Activated effector memory CD4-positive, alpha-beta T cell treated with anti-CD3 and anti-CD28 coated beads, Interleukin-2, amount 50 U/mL, for 16 hours (primary cell): Measurements from ENCODE around the gene KLHL2.
"Not testable (repeated sequence)": the region's sequence is repeated elsewhere in the genome, so short reads cannot be mapped to it uniquely, and the experiment has no call there.

Experiments used
- DNase-seq: peaks from one replicate; pipeline ENCODE4 v3.0.0-alpha.2; 2020

The KLHL2 gene

DNA sequence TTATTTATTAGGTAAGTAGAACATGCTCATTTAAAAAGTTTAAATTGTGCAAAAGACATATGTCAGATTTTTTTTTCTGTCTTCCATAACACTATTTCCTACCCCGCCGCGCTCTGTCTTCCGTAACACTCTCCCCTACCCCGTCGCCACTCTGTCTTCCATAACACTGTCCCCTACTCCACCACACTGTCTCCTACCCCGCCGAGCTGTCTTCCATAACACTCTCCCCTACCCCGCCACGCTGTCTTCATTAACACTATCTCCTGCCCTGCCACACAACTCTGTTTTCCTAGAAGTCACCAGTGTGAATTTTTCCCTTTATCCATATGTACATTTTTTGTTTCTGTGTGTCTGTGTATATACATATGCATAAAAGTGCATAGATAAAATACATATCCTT lies 124.5 kb downstream of the KLHL2 start:
- DNase-seq = no peak

DNA sequence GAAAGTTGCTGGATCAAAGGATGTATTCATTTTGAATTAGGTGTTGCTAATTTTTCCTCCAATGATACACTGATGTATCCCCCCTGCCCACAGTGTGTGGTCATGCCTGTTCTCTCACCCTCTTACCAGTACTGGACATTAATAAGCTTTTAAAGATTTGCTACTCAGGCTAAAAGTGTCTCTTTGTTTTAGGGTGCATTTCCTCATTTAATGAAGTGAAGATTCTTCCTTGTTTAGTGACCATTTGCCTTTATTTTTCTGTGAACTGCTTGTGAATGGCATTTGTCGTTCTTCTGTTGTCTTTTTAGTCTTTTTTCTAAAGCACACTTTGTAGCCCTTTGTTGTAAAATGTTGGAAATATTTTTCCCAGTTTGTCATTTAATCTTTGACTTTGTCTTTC lies 125.1 kb downstream of the KLHL2 start:
- DNase-seq = no peak

DNA sequence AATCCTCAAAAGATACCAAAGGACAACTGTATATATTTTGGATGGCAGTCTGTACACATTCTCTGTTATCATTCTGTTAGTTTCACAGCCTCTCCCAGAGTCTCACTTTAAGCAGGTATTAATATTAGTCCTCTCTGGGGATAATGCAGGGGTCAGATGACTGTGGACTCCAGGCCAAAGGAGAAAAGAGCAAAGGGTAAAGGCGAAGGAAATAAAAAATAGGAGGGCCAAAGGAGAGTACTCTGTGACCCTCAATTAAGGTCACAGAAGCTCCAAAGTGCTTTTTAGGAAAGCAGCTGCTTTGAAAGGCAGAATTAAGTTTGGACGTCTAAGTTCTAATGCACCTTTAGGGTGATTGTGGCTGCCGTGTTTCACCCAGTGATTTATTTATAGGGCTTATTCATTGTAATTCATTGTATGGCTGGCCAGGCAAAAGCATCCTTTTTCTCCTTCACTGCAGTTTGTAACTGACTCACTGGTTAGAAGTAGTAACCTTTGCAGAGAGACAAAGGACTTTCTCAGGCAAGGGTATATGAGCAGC lies 127.9 kb downstream of the KLHL2 start:
- DNase-seq = no peak

DNA sequence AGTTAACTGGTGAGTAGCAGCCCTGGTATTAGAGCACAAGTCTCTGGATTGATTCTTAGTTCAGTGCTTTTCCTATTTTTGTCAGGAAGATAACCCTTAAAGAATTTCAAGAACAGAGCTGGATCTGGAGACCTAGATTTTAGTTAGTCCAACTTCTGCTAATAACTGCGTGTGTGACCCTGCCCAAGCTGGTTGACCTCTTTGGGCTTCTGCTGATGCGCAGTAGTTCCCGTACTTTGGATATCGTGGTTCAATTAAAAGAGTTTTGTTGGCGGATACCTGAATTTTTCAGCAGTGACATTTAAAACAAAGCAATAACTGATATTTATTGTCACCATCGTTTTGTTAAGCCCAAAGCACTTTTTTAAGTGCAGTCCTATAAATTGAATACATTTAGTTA lies 129.4 kb downstream of the KLHL2 start:
- no peak for DNase-seq

DNA sequence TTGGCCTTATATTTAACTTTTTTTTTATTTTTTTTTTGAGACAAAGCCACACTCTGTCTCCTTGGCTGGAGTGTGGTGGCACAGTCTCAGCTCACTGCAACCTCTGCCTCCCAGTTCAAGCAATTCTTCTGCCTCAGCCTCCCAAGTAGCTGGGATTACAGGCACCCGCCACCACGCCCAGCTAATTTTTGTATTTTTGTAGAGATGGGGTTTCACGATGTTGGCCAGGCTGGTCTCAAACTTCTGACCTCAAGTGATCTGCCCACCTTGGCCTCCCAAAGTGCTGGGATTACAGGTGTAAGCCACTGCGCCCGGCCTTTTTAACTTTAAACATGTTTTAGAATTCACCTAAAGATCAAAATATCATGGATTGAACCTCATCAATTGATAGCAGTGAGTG lies 135.0 kb downstream of the KLHL2 start:
- DNase-seq = not testable (repeated sequence)

DNA sequence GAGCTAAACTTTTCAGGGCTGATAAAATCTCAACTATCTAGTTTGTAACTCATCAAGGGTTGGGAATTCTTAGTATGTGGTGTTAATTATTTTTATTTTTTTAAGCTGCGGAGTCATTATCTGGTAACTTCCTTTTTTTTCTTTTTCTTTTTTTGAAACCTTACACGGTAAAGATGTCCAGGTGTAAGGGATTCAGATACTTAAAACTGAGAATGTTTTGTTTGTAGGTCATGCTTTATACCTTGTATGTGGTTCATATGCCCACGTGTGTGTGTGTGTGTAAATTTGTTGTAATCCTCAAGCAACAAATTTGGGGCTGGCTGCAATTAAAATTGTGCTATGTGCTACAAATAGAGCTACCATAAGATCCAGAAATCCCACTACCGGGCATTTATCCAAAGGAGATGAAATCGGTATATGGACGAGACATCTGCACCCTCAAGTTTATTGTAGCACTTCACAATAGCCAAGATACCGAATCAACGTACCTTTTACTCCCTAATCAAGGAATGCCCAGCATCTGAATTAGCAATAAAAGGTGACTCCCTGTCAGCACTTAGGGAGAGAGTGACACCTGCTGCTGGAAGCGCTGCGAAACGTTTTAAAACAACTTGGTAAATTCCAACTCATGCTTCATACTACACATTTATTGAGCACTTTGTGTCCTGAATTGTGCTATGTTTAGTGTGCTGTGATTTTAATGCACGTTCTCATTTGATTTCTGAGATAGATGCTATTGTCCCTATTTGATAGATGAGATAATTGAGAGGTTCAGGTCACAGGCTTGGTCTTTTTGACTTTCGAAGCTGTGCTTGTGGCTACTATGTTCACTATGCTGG lies 136.2 kb downstream of the KLHL2 start:
- no peak for DNase-seq

DNA sequence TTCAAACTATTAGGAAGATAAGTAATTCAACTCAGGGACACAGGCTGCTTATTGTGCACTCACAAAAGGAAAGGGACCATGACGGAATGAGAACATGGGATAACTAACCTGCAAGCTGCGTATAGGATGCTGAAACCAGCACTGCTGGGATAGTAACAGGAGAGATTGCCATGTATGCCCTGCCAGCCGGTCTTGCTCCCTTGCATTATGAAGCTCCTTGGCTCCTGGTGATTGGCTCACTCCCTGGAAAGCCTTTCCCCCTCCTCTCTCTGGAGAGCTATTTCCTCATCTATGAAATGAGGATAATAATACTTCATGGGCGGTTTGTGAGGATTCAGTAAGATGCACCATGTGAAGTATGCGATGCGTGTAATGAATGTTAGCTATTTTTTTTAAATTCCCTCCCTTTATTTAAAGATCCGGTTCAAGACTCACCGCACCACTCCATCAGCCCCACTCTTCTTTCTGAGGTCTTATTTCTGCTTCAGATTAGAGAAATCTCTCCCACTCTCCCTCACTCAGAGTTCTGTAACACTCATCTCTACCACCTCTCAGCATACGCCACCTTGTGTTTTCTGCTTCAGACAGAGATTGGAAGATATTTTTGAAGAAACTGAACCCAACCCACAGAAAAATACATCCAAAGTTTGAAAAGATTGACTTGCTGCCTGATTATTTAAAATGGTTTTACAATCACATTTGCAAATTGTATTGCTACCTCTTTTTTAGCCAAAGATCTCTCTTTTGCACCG lies 138.5 kb downstream of the KLHL2 start:
- no peak for DNase-seq

DNA sequence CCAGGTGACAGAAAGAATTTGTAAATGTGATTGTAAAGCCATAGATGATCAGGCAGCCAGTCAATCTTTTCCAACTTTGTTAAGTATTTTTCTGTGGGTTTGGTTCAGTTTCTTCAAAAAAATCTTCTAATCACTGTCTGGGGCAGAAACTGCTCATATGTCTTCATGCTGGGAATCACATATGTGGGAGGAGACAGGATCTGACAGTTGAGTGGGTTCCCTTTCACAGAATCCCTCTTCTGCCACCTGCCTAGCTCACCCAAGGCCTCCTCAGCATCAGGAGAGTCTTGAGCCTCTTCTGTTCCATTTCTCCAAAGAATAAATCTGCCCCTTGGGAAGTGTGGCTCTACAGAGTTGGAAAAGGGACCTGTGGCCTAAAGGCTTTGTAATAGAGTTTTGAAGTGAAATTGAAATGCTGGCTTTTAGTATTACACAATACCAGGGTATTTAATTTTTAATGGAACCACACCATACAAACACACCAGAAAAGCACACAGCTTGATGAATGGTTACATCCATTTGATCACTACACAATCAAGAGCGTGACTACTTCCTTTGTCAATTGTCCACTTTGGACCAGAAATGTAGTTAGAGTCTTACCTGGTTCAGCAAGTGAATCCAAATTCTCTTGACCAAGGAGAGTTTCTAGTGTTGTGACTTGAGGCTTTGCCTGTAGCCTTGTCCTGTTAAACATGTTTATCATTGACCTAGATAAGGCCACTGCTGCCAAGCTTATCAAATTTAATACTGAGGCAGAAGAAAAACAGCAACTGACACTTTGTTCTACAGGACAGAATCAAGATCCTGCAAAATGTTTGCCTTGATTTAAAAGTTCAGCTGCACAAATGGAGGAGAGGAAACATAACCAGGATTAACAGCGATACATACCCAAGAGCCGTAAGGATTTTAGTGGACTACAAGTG lies 140.5 kb downstream of the KLHL2 start:
- DNase-seq = no peak

DNA sequence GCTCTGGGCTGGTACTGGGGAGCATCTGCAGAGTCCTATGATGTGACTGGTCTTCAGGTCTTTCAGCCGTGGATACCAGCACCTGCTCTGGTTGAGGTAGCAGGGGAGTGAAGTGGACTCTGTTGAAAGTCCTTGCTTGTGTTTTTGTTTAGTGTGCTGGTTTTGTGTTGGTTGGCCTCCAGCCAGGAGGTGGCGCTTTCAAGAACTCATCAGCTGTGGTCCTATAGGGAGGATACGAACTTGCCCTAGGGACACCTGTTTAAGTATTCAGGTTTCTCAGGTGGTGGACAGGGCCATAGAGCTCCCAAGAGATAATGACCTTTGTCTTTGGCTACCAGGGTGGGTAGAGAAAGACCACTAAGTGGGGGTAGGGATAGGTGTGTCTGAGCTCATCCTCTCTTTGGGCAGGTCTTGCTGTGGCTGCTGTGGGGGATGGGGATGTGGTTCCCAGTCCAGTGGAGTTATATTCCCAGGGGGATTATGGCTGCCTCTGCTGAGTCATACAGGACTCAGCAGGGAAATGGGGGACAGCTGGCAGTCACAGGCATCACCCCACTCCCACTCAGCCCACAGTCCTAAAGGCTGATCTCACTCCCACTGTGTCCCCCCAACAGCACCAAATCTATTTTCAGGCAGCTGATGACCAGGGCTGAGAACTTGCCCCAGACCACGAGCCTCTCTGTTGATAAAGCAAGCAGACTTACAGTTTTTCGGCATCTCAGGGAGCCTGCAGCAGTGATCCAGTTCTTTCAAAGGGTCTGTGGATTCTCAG lies 144.2 kb downstream of the KLHL2 start:
- no peak for DNase-seq

DNA sequence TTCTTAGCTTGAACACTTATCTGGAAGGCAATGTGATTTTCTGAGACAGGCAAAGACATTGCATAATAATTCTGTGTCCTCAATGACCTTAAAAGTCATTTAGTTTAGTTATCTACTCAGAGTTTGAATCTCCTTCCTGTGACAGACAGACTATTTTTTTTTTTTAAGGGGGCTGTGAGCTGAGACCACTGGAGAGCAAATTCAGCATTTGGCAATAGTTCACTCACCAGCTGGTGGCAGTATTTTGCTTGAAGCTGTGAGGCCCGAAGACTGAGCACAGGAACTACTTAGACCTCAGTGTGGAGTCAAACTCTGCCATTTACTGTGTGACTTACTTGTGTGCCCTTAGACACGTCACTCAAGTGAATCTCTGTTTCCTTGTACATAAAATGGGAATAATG lies 148.5 kb downstream of the KLHL2 start:
- DNase-seq = no peak

DNA sequence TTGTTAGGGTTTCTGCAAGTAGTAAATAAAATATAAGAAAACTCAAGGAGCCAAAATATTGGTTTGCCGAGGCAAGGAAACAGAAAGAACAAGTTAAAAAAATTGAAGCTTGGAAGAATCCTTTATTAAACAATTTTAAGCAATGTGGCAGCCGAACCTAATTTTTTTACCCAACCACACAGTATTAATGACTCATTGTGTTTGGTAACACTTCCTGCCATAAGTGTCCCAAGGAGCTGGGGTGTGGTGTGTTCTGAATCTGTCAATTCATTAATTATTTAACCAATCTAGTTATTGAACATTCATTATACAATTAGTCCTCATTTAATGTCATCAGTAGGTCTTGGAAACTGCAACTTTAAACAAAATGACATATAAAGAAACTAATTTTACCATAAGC lies 152.1 kb downstream of the KLHL2 start:
- no peak for DNase-seq

DNA sequence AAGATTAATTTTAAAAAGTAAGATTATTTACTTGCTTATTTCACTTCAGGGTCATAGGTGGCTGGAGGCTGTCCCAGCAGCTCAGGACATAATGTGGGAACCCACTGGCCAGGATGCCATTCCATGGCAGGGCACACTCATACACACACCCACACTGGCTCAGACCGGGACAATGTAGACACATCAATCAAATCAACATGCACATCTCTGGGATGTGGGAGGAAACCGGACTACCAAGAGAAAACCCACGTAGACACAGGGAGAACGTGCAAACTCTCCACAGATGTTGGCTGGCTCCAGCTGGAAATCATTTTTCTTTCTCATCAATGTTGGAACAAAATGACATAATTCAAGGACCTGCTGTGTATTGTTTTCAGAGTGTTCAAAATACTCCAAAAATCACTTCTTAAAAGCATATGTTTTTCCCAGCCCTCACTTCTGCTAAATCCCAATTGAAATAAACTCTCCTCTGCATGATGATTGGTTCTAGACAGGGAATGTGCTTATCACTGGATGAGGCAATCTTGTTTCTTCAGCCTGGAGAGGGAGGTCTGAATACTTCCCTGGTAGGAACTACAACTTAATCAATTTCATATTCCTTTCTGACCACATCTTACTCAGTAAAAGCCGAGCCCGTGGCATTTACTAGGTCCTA lies 152.8 kb downstream of the KLHL2 start:
- no peak for DNase-seq

DNA sequence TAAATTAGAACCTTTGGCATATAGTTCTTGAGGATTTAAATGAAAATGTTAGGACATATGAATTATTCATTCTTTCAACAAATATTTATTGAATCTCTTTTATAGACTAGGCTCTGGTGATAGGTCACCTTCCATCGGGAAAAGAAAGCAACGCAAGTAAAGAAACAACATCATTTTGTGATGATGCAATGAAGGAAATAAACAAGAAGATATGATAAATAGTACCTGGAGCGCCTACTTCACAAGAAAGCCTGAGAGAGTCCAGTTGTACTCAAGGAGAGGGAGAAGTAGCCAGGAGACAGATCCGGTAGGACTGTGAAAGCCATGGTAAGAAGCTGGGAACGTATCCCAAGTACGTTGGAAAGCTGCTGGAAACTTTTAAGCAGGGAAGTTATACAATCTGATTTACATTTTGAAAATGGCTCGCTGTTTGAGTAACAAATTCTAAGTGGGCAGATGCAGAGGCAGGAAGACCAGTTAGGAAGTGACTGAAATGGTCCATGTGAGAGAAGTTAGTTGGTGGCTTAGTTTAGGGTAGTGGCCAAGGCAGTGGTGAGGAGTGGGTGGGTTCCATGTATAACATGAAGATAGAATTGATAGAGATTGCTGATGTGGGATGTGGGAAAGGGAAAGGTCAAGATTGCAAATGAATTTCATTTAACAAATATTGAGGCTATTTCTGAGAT lies 153.8 kb downstream of the KLHL2 start:
- no peak for DNase-seq

DNA sequence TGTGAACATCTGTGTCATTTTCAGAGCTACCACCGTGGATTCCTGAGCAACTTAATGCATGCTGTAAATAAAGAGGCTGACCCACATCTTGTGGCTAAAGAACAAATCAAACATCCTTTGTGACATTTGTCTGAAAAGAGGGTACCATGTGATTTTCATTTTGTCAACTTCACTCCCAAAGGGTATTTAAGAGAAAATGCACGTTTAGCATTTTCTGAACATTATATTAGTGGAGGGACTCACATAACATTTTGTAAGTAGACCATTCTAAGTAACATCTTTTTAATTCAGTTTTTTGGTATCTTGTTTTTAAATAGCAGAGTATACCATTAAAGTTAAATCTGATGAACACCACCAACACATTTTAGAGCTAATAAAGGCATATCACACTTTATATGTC lies 154.4 kb downstream of the KLHL2 start:
- DNase-seq = no peak

DNA sequence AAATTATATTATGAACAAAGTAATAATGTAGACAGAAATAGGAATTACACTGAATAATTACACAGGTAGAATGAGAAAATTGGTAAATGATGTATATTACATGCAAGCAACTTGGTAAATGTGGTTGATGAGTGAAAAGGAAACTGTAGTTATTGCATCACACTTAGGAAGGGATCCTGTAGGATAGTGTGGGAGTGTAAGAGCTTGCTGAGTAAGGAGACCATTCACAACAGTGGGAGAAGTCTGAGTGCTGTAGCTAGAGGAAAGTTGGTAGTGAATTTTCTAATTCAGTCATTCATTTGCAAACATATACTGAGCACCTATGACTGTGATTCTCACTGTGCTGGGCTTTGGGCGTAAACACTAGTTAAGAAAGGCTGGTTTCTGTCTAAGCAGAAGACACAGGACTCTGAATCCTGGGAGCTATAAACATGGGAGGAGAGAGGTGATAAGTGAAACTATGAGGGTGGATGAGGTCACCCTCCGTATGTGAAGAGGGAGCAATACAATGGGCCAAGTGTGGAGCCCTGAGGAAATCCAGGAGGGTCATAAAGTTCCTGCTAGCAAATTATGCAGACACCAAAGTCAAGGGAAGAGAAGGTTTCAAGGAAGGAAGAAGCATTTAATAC lies 157.2 kb downstream of the KLHL2 start:
- DNase-seq = no peak

DNA sequence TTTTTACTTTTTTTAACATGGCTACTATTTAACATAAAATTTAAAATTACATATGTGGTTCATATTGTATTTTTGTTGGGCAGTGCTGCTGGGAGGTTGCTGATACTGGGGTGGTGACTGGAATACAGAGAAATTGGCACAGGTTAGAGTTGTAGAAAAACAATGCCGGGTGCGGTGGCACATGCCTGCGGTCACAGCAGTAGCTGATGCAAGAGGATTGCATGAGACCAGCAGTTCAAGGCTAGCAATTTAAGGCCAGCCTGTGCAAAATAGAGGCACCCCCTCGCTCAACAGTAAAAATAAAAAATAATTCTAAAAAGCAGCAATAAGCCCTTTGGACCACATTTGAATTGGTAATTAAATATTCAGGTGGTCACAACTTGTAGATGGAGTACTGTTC lies 159.7 kb downstream of the KLHL2 start:
- no peak for DNase-seq

DNA sequence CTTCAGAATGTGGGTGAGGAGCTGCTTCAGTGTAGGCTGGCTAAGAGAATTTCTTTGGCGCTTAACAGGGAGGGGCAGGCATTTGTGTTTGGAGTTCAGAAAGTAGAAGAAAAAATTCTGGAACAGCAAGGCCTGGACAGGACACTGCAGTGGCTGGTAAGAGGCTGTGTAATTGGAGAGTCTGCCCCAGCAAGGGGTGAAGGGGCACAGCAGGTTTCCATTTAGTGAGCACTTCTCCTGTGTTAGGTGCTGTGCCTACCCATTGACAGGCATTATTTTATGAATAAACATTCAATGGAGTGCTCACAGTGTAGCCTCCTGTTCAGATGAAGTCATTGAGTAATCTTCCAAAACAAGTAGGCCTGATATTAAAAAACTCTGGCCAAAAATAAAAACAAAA lies 160.8 kb downstream of the KLHL2 start:
- no peak for DNase-seq

DNA sequence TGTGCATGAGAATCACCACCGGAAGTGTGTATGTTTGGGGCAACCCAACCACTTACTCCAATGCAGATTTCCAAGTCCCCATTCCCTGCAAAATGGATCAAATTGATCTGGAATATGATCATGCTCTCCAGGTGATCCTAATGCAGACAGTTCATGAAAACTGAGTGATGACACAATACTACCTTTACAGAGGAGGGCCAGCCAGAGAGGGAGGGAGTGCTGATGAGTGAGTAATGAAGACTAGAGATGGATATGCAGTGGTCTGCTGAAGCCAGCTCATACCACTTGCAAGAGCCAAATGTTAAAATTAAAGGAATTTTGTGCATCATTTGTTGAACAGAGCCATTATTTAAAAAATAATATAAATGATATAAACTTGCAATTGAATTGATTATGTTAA lies 161.2 kb downstream of the KLHL2 start:
- no peak for DNase-seq

DNA sequence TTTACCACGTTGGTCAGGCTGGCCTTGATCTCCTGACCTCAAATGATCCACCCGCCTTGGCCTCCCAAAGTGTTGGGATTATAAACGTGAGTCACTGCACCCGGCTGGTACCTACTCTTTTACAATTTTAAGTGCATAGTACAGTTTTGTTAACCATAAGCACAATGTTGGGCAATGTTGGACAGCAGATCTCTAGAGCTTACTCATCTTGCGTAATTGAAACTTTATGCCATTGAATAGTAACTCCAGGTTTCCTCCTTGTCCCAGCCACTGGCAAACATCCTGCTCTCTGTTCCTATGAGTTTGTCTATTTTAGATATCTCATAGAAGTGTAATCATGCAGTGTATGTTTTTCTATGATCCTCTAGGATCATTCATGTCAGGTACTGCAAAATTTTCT lies 162.2 kb downstream of the KLHL2 start:
- no peak for DNase-seq

DNA sequence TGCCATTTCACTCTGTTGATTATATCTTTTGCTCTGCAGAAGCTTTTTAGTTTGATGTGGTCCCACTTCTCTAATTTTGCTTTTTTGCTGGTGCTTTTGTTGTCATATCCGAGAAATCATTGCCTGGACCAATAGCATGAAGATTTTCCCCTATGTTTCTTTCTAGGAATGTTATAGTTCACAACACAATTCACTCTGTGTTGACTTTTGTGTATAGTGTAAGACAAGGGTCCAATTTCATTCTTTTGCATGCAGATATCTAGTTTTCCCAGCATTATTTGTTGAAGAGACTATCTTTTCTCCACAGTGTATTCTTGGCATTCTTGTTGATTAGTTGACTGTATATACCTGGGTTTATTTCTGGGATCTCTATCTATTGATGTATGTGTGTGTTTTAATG lies 163.2 kb downstream of the KLHL2 start:
- no peak for DNase-seq
